NCI-H1694 (cell line): ENCODE measurements around the gene TPPP3.
A peak's percentile ranks its signal among the peaks of the same experiment; 100 is the strongest.

Source experiments
- DNase-seq: peaks from one replicate; lab custom pipeline; 2025; lab: John Stamatoyannopoulos, UW

TPPP3 gene

GRCh38 chr16:67404740-67405226, 11.5 kb upstream of the TPPP3 start:
- no peak for DNase-seq

DNA sequence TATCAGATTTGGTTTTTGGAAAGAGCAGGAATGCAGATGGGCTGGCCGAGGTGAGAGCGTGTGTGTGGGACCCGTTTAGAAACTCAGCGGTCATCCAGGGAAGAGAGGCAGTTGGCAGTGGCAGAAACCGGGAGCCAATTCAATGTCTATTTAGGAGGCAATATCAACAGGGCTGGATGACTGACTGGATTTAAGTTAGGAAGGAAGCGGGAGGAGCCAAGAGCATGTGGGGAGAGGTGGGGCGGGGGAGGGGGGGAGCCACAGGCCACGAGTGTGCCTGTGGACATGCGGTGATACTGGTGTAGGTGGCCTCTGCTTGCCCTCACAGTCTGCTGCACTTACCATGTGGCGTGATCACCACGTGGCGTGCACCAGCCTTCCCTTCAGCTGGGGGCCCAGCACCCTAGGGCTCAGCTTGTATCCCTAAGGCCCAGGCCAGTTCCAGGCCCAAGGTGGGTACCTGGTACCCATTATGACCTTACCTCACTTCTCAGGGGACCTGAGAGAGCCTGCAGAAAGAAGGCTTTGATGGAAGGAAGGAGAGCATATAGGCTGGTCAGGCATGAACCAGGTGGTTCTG, 10.8 kb upstream of the TPPP3 start:
- DNase-seq = no peak

DNA sequence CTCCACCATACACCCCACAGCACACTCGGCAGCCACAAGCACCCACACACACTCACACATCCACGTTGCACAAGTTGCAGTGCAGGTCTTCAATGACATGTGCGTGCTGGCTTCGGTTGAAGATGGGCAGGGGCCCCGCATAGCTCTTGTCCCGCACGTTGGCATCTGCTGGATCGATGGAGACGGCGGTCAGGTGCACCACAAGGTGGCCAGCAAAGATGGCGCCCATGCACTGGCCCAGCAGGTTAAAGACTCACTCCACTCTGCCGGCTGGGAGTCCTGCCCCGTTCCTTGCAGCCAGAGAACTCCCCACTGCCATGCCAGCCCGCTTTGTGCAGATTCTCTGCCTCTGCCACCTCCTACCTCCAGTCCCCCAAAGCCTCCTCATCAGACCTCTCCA, 7.6 kb upstream of the TPPP3 start:
- no peak for DNase-seq

DNA sequence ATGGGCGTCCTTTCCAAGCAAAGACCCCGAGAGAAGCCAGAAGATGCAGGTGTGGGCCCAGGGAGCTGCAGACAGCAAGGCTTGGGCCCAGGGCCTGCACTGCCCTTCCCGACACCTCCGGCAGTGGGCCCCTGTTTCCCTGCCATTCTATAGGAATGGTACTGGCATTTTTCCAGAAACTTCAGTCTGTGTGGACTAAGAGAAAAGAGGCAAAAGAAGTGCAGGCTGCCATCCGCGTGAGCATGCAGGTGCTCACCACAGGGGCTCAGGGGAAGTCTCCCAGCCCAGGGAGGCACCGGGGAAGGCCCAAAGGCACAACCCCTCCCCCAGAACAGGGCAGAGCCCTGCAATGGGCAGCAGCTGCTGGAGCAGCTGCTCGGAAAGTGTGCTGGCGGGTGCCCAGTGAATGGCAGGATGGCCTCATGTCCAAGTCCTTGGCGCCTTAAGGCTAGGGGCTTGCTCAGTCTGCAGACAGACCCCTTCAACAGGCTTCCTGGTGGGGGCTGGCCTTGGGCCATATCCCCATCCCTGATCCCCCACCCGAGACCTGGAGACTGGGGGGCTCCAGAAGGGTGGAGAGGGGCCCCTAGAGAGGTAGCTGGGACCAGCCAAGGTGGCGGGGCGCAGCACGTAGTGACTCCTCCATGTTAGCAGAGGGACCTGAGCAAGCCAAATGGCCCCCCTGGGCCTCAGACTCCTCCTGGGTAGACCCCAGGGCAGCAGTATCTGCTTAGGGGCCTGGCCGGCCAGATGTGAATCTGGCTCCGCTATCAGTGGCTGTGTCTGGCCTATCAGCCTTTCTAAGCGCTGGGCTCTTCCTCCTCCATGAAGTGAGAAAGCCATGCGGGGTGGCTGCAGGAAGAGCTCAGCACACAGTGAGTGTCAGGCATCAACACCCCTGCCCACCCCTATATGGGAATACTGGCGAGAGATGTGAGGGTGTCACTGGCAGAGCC, 6.7 kb upstream of the TPPP3 start:
- peak; percentile 17 for DNase-seq

- no peak for DNase-seq
Observed at GRCh38 chr16:67399218-67399733, 6.0 kb upstream of the TPPP3 start.

- DNase-seq = no peak
Observed at GRCh38 chr16:67398546-67399217, 5.4 kb upstream of the TPPP3 start.

DNA sequence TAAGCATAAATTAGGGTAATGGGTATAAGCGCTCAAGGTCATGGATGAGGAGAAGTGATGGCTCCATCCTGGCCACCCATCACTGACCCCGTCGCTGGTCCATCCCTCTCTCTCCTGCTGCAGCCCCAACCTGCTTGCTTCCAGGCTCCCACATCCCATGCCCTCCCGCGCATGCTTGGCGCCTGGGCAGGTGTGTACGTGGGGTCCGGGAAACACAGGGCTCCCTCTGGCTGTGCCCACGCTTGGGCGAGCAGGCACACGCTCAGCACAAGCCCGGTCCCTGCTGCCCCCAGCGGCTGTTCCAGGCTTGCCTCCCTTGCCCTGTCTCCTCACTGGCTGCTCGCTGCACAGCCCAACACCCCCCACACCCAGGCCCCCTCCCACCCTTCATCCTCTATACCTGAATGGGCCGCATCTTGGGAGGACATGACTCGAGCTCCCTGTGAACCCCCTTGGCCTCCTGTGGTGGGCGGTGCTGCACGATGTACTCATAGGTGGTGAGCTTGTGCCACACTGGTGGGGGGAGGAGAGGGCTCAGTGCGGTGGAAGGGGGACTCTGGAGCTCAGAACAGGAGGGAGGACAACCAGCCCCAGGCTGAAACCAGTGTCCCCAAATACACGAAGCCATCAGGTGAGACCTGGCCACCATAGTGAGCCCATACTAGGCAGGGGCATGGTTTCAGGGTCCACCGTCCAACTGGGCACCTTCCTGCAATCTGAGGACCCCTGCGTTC, 4.7 kb upstream of the TPPP3 start:
- peak; percentile 21 for DNase-seq

- no peak for DNase-seq
Observed at GRCh38 chr16:67397036-67397801, 3.9 kb upstream of the TPPP3 start.

DNA sequence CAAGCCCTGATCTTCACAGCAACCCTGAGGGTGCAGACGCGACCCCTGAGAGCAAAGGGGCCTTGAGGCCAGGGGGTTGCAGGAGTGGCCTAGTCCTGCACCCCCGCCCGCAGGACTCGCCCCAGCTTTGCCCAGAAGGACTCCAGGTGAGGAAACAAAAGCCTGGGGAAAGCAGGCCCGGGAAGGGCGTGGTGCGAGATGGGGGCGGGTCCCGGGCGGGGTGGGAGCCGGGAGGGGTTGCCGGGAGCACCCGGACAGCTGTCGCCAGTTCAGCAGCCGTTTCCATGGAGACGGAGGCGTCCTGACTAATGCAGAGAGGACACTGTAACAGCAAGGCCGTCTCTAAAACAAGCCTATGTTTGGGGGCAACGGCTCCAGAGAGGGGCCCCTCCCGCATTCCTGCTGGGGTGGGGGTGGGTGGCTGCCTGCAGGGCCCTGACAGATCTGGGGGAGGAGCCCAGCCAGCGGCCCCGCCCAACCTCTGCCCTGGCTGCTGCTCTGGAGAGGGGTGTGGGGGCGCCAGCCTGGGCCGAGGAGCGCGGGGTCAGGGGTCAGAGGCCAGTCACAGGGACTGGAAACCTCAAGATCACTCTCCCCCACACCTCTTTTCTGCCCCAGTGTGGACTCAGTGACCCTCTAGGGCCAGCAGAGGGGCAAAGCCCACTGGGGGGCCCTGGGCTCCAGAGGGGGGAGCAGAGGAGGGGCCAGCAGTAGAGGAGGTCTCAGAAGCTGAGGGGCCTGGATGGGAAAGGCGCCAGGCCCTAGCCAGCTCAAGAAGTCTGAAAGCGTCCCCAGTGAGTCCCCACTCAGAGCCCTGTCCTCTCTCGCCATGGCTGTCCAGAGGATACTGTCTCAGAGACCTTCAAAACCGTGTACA, 3.1 kb upstream of the TPPP3 start:
- peak; percentile 89 for DNase-seq

- peak; percentile 60 for DNase-seq
Observed at GRCh38 chr16:67395458-67396158, 2.3 kb upstream of the TPPP3 start.

- DNase-seq = no peak
Observed at GRCh38 chr16:67395105-67395457, 1.8 kb upstream of the TPPP3 start.

GRCh38 chr16:67394155-67395104, 1.1 kb upstream of the TPPP3 start:
- no peak for DNase-seq

DNA sequence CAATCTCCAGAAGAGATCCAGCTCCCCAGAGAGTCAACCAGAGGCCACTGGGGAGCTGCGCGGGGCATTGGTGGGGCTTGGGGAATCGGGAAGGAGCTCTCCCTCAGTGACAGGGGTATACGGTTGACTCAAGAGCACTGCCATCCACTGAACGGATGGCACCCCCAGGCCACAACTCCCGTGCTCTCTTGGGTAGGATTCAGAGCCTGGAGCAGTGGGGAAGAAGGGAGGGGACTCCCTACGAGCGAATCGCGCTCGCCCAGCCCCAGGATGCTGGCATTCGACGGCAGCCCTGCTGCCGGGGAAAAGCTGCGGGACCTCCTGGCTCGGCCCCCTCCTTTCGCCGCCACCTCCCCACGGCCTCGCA, 473 bp upstream of the TPPP3 start:
- no peak for DNase-seq

DNA sequence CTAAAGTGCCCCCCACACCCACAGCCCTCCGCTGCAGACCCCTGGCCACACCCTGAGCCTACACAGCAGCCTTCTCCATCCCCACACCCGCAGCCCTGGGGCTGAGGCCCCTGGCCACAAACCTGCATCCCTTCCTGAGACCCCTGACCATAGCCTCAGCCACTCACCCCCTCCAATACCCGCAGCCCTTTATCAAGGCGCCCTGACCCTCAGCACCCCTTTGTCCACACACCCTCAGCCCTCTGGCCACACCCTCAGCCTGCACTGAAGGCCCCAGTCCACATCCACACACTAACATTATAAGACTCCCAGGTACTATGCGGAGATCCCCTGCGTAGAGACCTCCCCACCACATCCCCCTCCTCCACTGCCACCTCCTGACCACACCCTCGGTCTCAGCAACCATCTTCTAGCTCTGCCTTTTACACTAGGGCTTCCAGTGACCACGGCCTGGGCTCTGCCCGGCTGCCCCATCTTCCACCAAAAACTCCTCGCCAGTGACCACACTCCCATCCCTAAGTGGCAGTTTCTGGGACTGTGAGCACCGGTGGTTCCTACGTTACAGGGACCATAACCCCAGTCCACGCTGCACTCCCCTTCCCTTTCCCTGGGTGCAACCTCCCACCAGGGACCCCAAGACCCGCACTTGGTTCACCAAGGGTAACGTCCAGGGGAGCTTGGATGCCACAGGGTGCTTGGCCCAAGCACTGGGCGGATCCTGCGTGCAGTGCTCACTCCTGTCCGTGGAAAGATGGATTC, 818 bp downstream of the TPPP3 start:
- no peak for DNase-seq

DNA sequence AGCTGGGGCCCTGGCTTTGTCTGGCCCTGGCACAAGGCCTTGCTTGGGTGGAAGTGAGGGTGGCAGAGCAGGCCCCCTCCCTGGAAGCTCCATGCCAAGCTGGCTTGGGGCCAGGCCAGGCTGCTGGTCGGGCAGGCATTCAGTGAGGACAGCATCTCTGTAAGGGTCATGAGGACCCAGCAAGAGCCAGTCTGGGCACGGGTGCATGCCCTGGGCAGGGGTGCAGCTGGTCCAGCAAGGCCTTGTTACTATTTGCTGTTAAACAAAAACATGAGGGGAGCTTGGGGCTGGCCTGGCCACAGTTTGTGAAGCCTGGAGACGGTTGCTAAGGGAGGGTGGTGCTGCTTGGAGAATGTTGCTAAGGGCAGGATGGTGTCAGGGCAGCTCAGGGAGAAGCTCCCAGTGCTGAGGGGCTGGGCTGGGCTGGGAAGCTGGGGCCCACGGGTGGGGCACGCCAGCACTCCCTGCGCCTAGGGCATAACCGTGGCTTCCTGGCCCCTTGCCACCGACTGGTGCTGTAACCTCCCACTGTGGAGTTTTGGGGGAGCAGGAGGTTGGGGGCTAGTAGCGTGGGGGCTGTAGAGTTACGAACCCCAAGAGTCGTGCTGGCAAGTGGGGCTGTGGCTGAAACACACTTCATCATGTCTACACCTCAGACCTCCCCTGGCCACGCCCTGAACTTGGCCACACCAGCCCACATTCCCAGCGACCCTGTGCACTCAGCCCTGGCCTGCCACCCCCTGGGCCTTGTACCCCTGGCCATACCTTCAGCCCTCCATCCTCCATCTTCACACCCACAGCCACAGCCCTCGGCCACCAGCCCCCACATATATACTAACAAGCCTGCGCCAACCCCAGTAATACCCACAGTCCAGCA, 1.6 kb downstream of the TPPP3 start:
- no peak for DNase-seq

DNA sequence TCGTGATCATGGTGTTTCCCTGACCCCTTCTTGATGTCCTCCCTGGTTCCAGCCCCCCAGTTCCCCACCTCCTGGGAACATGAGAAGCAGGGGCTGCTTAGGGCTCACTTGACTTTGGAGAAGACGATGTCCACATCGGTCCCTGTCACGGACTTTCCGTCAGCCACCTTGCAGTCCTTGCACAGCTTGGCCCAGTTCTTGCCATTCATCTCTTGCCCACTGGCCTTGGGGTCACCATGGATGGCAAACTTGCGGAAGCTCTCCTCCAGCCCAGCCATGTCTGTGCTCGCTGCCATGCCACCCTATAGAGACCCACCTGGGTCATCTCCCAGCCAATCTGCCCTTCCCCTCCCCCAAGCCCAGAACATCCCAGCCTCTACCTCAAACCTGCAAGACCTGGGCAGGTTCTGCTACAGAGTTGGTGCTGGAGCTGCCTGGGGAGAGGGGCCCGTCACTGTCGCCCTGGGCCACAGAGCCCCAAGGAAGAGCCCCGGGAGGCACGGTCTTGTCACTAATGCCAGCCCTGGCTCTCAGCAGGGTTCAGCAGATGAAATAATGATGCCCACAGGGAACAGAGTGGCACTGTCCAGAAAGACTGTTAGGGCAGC, 2.4 kb downstream of the TPPP3 start:
- no peak for DNase-seq
